GM19372 (cell line): Measurements from ENCODE around the gene ANKMY2.
"Not testable (repeated sequence)": the region's sequence is repeated elsewhere in the genome, so short reads cannot be mapped to it uniquely, and the experiment has no call there.

Experiments used
- ATAC-seq: cut with Tn5 transposase; IDR thresholded peaks from one replicate; pipeline ENCODE4 v1.9.1; 2021; ENCODE audit warnings: mild to moderate bottlenecking, low read depth, moderate library complexity; ENCODE audit not compliant: unreplicated experiment

ANKMY2 gene

DNA sequence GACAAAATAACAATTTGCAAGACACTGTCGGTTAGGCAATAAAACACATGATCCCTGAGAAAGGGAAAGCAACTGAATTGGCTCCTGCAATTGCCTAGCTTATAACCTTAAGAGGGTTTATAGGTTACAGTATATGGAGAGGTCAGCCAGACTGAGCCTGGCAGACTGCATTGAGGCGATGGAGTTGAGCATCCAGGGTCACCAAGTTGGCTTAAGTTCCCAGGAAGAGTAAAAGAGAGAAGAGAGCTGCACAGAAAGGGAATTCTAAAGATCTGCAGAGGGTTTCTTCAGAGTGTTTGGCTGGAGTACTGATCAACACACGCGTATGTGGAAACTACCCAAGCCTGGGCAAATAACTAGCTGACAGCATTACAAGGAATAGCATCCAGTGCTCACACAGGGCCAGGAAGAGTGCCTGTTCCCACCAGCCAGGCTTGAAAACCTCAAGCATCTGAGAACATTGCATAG is 11.2 kb downstream of the ANKMY2 start:
- no peak for ATAC-seq

DNA sequence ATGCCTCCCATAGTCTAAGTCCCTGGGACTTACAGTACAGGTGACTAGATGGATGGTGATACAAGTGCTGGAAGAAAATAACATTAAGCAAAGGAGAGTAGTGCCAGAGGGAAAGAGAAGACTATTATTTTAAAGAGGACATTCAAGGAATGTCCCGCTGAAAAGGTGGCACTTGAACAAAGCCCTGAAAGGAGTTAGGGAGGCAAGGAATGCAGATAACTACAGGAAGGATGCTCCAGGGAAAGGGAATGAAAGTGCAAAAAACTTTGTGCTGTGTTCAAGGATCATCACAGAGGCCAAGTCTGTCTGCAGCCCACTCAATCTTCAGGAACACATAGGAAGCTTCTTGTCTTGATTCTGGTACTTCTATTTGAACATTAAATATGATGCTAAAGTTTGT is 14.9 kb downstream of the ANKMY2 start:
- no peak for ATAC-seq

DNA sequence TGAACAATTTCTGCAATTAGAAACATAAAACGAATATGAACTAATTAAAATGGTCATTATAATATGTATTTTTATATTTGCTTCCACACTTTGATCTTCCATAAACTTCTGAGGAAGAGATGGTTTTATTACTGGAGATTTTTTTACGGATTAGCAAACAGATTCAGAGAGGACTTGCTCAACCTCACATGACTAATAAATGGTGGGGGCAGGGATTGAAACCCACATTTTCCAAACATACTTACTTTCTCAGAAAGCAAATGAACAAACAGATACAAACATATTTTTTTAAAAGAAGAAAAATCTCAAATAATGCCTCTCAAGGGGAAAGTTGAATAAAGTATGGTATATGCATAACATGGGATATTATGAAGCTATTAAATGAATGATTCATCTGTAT is 18.3 kb downstream of the ANKMY2 start:
- ATAC-seq: no peak

DNA sequence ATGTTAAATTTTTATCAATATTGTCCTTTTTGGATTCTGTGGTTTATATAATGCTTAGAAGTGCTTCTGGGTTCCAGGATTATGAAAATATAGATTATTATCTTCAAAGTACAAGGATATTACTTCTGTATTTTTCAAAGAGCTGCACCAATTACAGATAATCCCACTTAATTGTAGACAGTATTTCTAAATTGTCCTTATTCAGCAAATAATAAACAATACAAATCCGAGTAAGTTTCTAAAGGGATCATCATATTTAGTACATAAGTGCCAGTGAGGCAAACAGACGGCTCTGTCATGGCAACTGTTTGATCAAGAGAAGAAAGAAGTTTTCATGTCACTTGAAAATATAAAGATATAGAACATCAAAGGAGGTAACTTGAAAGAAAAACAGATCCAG is 19.2 kb downstream of the ANKMY2 start:
- ATAC-seq: no peak

DNA sequence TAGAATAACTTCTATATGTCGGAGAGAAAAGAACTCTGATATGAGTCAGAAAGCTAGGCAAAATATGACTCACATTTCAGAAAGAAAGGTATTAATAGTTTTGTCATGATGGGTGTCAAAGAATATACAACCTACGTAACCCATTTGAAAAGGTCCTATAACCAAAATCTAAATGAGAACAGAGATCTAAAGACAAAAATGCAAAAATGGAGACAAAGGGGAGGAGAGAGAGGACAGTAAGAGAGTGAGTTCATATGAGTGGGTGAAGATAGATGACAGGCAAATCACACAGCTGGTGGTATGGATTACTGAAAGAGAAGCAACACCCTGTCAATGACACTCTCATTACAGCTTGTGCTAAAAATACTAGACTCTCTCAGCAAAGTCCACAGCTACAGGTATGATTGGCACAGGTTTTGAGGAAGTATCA is 25.6 kb downstream of the ANKMY2 start:
- peak; percentile 94 for ATAC-seq

DNA sequence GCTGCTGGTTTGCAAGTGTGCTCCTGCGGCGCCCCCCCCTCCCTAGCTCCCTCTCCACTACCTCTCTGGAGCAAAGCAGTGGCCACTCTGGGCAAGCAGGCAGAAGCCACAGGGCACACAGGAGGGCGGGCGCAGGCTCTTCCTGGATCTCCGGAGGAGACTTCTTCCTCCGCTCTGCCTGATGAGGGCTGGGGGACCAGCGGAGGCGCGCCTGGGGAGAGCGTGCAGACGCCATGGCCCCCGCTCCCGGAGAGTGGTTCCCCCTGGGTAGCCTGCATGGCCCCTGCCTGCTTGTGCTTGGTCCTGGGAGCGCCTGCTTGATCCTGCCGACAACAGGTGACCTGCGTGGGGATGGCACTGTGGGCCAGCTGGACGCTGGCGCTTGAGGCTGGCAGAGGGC is 29.0 kb downstream of the ANKMY2 start:
- ATAC-seq: no peak

DNA sequence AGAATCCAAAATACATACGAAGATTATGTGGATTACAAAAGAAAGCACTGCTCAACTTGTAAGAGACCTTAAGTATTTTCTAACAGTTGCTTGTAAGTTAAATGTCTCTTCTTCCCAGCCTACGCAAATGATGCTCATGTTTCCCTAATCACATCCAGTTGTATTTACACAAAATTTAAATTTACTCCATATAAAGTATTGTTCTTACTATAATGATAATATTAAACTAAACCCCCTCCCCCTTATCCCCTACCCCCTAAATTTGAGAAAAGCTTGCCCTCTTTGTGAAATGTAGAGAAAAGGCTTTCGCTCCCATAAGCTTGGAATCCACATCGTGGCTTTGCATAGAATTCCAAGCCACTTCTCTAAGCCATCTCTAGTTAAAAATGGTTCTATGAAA is 29.4 kb downstream of the ANKMY2 start:
- no peak for ATAC-seq

DNA sequence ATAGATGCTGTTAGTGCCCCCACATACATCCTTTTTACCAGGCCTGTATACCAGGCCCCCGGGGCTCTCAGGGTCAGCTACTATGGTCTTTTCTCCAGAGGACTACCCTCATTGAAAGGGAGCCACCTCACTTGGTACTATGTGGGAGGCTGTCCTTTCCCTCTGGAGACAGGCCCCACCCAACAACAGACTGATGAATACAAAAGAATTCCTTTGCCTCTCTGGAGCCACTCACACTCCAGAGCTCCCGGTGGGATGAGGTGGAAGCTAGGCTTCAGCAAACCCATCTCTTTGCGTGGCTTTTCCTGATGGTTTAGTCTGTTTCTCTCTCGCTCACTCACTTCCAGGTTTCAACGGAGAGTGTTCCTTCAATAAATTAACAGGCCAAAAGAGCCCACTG is 30.3 kb downstream of the ANKMY2 start:
- ATAC-seq: no peak

DNA sequence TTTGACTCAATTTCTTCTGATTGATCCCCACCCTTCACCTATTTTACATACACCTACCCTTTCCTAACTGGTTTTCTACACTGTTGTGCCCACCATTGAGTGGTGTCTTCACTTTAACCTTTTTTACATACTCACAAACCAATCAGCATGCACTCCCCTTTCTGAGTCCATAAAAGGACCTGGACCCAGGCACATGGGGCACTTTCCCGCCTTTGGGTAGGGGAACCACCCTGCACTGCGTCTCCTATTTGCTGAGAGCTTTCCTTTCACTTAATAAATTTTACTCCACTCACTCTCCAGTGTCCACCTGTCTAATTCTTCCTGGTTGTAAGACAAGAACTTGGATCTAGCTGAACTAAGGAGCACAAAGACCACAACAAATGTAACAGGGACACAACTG is 33.8 kb downstream of the ANKMY2 start:
- no peak for ATAC-seq

DNA sequence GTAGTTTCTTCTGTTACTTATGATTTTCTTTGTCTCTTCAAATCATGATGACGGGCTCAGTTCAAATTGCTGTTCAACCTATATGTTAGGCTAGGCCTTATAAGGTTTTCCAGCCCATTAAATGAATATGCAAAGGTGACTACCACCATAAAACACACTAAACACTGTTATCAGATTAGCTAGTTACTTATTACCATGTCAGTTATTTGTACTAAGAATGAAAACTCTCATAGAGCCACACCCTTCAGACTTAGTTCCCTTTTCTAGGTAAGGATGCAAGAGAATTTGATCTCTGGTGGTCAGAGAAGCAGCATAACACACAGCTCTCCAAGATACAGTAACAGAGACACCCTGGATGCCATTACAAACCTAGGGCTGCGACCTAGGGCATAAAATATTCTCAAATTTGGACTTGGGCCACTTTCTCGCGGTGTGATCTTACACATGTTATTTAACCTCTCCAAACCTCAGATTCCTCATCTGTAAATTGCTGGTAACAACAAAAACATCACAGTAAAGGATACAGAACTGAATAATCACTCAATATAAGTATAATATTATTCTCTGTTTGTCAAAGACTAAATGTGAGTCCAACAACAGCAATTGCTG is 35.6 kb downstream of the ANKMY2 start:
- ATAC-seq: peak; percentile 91

DNA sequence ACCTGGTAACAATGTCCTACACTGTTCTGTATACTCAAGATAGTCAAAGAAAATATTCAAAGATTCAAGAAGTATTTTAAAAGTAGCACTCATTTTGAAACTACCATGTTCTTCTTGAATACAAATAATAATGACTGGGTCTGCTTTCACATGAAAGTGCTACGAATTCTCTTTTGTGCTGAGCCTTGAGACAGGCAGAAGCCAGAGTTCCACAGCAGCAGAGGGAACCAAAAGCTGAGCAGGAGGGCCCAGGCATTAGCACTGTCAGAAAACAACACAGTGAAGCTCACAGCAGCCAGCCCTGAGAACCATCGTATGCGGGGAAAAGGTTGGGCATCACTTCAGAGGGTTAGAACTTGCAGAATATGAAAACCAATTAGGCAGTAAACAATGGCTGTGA is 38.9 kb downstream of the ANKMY2 start:
- ATAC-seq: no peak

DNA sequence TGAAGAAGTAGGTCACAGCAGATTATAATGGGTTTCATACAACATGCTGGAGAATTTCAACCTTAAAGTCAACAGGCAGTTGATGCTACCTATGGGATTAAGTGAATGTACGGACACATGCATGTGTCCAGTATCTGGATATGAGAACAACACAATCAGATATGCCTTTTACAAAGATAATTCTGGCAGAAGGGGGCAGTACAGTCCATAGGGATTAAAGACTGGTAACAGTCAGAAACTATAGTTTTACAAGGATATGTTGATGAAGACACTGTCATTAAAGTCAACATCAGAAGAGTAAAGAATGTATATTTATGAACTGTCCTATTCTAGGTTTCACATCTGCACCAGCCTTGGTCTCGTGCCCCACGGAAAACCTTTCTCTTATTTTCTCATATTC is 41.5 kb downstream of the ANKMY2 start:
- no peak for ATAC-seq

DNA sequence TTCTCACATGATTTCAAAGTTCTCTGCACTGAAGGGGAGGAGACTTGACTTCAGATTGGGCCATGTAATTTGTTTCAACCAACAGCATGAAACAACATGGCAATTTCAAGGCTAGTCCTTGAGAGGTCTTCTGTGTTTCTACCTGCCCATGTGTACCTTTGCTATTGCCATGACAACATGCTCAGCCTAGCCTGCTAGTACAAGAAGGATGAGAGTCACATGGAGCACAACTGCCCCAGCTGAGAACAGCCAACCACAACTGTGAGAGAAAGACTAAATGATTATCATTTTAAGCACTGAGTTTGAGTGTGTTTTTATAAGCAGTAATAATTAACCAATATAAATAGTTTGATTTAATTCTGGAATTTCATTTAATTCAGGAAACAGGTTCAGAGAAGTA is 41.9 kb downstream of the ANKMY2 start:
- ATAC-seq: no peak

DNA sequence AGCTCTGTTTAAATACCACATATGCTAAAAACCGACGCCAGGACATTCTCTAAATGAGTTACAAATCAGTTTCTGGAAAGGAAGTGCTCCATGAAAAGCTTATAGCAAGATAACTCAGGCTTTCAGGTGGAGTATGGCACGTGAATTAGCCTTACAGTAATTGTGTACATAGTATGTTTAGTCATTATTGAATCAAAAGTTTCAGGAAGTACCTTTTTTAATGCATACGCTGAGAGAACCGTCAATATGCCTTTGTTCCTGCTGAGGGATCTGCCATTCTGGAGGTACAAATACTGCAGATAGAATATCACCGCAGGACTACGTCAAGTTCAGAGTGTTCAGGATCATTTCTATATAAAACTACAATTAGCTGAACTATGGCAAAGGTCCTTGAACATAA is 45.7 kb downstream of the ANKMY2 start:
- no peak for ATAC-seq

DNA sequence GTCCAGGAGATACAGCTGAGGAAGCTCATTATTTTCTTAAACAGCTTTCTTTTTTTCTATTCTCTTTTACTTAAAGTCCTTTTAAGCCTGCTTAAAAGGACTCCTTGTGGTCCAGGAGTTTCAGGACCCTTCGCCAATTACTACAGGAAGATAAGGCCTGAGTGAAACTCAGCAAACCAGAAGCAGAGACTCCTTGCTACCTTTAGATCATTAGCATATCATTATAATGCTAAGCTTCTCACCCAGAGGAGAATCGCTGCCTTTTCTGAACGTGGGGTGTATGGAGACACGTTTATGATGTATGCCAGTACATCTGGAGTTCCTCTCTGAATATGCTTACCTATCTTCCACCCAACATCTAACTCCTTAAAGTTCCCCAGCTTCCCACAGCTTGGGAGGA is 47.5 kb downstream of the ANKMY2 start:
- no peak for ATAC-seq

DNA sequence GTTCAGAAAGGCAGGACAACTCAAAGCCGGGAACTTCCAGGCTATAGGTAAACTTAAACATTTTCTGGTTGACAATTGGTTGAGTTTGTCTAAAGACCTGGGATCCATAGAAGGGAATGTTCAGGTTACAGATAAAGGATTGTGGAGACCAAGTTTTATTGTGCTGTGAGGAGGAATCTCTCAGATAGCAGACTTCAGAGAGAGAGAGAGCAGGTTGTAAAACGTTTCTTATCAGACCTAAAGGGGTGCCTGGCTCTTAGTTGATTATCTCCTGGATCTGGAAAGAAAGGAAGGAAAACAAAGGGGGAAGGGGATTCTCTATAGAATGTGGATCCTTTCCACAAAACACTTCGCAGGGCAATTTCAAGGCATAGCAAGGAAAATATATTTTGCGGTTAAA is 50.0 kb downstream of the ANKMY2 start:
- ATAC-seq: not testable (repeated sequence)

DNA sequence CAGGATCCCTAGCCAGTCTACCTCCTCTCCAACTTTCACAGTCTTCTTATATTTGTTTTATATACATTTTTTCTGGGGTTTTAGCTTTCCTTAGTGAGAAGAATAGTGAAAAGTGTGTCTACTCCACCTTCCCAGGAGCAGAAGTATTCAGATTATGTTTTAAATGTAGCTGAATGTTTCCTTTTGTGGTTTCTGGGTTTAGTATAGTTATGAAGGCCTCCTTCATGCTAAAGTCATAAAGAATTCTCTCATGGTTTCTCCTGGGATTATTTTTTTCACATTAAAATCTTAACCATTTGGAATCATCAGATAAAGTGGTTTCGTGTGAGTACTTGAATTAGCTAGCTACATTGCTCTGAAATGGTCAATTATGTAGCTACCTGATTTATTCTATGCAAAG is 50.9 kb downstream of the ANKMY2 start:
- no peak for ATAC-seq

DNA sequence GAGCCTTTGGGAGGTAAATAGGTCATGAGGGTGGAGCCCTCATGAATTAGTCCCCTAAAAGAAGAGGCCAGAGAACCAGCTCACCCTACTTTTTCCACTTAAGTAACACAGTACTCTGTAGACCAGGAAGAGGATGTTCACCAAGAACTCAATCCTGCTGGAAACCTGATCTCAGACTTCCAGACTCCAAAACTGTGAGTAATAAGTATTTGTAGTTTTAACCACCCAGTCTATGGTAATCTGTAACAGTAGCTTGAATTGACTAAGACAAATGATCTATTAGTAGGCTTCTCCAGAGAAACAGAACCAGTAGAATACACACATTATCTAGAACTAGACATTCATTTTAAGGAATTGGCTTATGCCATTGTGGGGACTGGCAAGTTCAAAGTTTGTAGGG is 51.5 kb downstream of the ANKMY2 start:
- ATAC-seq: no peak

DNA sequence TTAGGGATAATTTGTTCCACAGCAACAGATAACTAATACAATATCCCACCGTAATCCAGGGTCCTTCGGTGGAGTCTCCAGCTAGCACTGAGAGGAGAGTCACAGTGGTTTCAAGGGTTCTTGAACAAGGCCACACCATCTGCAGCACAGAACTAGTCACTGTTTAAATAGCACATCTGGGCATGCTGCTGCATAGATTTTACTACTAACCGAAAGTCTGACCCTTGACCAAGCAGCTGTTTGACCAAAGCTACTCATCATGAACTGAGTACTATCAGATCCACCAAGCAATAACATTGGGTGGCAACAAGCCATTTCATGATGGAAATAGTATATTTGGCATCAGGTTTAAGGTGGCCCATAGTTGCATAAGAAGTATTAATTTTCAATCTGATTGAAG is 53.2 kb downstream of the ANKMY2 start:
- ATAC-seq: no peak

DNA sequence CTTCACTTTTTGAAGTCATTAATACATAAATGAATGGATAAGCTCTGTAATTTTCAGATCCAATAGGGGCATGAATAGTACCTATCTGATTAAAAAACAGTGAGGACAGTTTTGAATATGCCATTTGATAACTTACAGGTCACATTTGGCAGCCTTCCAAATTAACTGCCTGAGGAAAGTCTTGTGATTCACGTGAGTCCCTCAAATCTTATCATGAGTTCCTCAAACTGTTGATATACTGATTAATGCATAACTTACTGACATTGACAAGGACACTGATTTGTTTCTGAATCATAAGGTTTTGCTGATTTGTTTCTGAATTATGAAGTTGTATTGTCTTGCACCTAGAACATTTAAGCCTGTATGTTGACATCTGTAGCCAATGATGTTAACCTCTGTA is 55.1 kb downstream of the ANKMY2 start:
- ATAC-seq: no peak

DNA sequence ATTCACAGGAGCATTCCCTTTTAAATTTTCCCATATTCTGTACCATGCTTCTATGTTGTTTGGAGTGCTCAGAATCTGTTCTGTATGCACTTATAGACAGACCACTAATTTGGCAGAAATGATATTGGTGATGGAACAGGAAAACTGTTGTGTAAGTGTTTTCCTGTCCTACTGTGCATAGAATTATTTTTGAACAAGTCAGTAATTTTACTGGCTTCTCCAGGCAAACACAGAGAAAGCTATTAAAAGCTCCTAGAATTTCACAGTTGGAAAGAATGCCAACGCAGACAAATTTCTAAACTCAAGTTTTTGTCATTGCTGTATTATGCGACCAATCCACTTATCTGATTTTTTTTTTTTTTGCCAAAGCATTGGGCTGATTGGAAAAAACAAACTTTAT is 55.7 kb downstream of the ANKMY2 start:
- no peak for ATAC-seq

DNA sequence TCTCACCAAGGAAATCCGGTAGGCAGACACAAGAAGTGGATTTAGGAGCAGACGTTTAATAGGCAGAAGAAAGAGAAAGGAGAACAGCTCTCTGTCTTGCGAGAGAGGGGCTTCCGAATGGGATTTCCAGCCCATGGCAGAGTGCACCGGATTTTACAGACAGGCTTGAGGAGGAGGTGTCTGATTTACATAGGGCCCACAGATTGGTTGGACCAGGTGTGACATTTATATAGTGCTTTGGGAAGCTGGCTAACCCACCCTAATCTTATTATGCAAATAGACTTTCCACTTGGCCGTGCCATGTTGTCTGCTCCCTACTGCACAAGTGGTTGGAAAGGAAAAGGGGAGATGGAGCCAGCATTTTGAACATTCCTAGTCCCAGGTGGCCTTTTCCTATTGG is 57.8 kb downstream of the ANKMY2 start:
- no peak for ATAC-seq

DNA sequence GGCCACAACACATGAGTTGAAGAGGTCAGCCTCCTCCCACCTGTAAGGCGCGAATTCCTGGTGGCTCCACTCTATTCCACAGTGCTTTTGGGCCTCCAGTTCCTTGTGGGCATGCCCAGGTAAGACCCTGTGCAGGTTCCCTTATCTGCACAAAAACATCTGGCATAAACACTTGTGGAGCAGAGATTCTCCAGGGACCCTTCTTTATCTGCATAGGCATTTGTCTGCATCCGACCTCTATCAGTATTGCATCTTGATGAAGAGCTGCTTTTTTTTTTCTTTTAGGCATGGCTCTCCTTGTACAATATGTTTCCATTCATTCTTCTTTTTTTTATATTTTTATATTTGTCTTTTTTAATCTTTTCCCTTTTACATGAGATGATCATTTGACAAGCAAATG is 58.4 kb downstream of the ANKMY2 start:
- no peak for ATAC-seq
